GM19193 (cell line): Measurements from ENCODE around the gene FXYD3.

Source experiments
- POLR2A ChIP-seq: IDR thresholded peaks from 4 replicates; pipeline ENCODE4 v1.6.1; 2011; ENCODE audit not compliant: insufficient read depth, insufficient read length; ENCODE audit errors: extremely low read depth

FXYD3 gene

DNA sequence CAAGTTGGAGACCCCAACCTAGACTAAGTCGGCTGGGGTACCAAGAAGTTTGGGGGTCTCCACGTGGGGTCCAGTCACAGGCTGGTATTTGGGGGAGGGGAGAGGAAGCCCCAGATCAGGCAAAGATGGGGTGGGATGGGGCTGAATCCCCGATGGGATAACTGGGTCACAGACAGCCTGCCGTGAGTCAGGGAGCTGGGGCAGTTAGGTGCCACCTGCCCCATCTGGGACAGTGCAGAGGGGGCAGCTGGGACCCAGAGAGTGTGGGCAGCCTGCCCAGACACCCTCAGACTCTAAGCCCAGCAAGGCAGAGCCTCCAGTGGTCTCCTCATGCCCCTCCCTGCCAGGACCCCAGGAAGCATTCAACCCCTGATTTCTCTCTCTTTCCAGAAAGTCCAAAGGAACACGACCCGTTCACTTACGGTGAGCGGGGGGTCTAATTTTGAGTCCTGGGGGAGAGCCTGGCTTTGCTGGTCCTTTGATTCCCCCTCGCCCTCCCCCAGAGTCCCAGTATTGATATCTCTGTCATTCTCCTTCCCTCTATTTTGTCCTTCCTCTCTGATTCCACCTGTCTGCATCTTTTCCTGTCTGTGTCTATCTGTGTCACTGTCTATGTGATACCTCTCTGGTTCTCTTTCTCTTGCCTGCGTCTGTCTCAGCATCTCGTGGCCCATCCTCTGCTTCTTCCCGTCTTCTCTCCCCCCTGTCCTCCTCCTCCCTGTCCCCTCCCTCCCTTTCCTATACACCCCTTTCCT, 24.8 kb downstream of the FXYD3 start:
- TF ChIP-seq POLR2A: no peak

DNA sequence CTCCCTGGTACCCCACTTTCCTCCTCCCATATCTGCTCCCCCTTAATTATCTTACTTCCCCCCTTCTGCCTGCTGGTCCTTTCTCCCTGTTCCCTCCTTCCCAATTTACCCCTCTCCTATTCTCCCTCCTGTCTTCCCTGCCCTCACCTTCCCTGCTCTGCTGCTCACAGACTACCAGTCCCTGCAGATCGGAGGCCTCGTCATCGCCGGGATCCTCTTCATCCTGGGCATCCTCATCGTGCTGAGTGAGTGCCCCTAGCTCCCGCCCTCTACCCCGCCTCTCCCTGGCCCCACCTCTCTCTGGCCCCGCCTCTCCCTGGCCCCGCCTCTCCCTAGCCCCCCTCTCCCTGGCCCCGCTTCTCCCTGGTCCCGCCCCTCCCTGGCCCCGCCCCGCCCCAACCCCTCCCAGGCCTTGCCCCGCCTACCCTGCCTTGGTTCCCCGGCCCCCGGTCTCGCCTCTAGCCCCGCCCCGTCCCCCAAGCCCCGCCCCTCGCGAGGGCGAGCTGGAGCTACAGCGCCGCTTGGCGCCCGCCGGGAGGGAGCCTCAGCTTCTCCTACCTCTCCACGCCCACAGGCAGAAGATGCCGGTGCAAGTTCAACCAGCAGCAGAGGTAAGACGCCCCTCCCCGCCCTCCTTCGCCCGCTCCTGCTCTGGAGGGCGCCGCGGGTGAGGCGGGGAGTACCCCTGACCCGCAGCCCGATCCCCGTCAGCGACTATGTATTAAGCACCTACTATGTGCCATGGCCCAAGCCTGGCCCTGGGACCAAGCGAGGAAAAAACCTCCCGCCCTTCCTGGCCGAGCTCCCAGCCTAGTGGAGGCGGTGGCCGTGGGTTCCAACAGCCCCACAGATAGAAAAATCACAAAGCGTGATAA, 25.6 kb downstream of the FXYD3 start:
- no peak for TF ChIP-seq POLR2A

DNA sequence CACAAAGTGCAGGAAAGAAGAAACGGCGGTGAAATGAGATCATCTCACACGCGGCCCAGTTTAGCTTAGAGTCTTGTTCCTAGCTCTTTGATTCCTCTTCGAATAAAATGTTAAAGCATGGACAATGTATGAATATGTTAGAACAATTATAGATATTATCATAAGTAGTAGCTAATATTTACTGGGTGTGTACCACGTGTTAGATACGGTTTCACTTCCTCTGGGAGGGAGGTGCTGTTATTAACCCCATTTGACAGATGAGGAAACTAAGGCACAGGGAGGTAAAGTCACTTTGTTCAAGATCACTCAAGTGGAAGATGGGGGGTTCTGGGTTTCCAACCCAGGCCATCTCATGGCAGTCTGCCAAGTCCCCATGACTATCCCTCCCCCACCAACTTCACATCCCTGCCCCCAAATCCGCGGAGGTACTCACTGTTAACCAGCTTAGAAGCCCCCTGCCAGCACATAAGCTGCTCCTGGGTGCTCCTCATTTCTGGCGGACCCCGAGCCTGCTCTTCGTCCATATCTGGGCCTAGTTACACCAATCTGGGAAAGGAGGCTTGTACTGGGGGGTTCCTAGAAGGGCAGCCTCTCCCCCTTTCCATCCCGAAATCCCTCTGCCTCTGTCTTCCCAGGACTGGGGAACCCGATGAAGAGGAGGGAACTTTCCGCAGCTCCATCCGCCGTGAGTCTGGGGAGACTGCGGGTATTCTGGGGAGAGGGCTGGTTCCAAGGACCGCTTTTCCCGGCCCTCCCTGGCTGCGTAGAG, 26.4 kb downstream of the FXYD3 start:
- no peak for TF ChIP-seq POLR2A

- TF ChIP-seq POLR2A: no peak
Observed at GRCh38 chr19:35142606-35143230, 27.1 kb downstream of the FXYD3 start.

DNA sequence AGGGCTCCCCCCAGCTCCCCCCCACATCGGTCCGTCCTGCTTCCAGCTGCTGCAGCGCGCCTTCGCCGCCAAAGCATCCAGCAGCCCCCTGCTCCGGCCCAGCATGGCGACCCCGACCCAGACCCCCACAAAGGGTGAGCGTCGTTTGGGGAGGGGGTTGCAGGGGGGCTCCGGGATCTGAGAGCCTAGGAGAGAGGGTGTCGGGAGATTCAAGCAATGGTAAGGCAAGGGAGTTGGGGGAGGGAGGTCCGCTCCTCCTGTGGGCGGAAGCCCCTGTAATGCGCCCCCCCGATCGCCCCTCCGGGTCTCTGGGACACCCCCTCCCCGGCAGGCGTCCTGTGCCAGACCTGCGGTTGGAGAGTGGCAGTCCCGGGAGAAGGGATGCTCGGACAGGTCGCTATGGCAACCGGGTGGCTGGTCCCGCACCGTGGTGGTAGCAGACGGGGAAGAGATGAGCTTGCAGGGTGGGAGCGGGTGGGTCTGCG, 27.6 kb downstream of the FXYD3 start, which contains the start of gene FXYD7:
Gene FXYD7 (plus strand): TSS at position 25 of the 485 bp plus-strand sequence. CDS start 79 bp downstream, at position 104.
- TF ChIP-seq POLR2A: no peak

GRCh38 chr19:35143818-35144217, 28.2 kb downstream of the FXYD3 start:
- no peak for TF ChIP-seq POLR2A

GRCh38 chr19:35144259-35144599, 28.6 kb downstream of the FXYD3 start:
- no peak for TF ChIP-seq POLR2A

DNA sequence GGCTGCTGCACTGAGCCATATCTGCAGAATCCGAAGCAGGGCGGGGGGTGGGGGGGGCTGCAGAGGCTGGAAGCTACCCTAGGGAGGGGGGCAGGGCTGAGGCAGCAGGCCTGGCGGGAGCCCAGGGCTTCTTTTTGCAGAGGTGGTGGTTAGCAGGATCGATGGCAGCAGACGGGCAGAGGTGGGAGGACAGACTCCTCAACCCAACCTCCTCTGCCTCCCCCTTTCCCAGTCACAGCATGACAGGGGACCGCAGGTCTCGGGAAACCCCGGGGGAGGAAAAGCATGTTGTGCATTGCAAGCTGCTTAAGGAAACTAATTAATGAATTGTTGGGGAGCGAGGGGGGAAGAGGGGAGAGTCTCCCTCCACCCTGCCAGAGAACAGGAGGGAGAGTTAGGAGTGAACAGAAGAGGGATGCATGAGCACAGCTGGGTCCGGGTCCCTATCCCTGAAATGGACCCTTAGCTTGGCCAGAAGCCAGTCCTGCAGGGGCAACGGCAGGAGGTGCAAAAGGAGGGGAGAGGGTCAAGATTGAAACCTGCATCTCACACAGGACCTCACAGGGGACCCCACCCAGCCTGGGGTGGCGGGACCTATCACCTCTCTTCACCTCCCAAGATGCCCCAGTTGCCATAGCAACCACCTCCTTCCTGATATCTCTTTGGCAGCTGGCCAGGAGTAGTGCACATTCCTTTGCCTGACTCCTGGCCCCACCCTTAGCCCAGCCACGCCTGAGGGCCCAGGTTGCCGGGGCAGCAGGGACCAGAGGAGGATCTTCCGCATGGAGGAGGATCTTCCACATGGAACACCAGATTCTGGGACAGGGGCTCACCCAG, 29.2 kb downstream of the FXYD3 start:
- no peak for TF ChIP-seq POLR2A

DNA sequence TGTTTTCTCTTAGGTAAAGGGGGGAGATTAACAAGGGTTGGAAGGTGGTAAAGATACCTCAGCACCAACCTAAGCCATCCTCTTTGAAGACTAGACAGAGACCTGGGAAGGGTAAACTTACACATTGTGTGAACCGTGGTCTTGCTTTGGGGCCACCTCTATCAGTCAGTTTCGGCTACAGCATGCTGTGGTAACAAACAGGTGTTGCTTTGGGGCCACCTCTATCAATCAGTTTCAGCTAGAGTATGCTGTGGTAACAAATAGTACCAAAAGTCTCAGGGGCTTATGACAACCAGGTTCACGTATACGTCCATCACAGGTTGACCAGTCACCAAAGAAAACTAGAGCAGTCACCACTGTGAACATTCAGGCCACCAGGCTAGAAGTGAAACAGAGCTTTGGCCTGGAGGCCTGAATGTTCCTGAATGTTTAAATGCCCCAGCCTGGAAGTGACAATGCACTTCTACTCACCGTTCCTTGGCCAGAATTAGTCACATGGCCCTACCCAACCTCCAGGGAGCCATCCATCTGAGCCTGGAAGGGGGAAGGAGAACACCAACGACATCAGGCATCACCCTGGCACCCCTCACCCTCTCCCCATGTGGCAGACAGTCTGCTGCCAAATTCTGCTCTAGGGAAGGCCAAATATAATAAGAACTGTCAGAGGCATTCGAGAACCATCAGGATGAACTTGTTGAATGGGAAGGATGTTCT, 31.3 kb downstream of the FXYD3 start:
- no peak for TF ChIP-seq POLR2A

- no peak for TF ChIP-seq POLR2A
Observed at GRCh38 chr19:35149463-35149862, 33.8 kb downstream of the FXYD3 start.

DNA sequence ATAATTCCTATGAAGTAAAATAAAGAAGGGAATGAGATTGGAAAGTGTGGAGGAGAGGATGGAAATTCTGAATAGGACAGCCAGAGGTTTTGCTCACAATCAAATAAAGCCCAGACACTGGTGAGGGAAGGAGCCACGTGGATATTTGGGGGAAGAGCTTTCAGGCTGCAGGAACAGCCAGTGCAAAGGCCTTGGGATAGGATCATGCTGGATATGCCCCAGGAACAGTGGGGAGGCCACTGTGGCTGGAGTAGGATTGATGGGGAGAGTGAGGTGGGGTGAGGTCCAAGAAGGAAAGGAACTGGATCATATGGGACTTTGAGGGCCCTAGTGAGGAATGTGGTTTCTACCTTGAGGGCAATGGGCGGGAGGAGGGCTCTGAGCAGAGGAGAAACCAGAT, 34.8 kb downstream of the FXYD3 start:
- no peak for TF ChIP-seq POLR2A

DNA sequence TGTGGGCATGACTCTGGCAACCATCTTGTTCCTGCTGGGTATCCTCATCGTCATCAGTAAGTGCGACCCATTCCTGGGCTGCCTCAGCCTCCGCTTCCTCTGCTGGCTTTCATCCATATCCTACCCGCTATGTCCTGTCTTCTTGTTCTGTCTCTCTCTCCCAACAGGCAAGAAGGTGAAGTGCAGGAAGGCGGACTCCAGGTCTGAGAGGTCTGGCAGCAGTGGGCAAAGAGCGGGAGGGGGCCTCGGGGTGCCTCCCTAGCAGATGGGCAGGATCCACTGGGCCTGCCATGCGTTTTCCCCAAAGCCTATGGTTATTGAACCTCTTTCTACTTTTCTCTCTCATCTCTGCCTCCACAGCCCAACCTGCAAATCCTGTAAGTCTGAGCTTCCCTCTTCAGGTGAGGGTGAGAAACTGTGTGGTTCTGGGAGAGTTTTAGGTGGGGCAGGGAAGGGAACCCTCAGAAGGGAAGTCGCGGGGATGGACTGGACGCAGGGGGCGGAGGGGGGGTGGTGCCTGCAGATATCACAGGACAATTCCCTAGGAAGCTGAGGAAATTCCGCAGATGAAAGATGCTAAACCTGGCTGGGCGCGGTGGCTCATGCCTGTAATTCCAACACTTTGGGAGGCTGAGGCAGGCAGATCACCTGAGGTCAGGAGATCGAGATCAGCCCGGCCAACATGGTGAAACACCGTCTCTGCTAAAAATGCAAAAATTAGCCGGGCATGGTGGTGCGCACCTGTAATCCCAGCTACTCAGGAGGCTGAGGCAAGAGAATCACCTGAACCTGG, 35.8 kb downstream of the FXYD3 start:
- TF ChIP-seq POLR2A: no peak
